KMS-11 (cell line): ENCODE data around the gene FBXW8.

Source experiments
- H2AFZ ChIP-seq: fragments of 200-600 bp; sonication (generic); 2 replicates; pipeline ENCODE4 v1.6.1; 2016; ENCODE audit warnings: antibody characterized with exemption, mixed run types, low read depth
- H3K27ac ChIP-seq: fragments of 200-600 bp; sonication (generic); 2 replicates; pipeline ENCODE4 v1.6.1; 2016; ENCODE audit warnings: mild to moderate bottlenecking, mixed run types
- H3K27me3 ChIP-seq: fragments of 200-600 bp; sonication (generic); 2 replicates; pipeline ENCODE4 v1.6.1; 2017; ENCODE audit warnings: mild to moderate bottlenecking, low read depth, mixed run types, moderate library complexity; ENCODE audit not compliant: insufficient read depth
- H3K36me3 ChIP-seq: fragments of 200-600 bp; sonication (generic); 2 replicates; pipeline ENCODE4 v1.6.1; 2017; ENCODE audit warnings: mild to moderate bottlenecking, mixed run types; ENCODE audit not compliant: insufficient read depth
- H3K4me1 ChIP-seq: fragments of 200-600 bp; sonication (generic); 2 replicates; pipeline ENCODE4 v1.6.1; 2016; ENCODE audit warnings: mild to moderate bottlenecking, low read depth, mixed run types; ENCODE audit not compliant: poor library complexity, severe bottlenecking
- H3K4me2 ChIP-seq: fragments of 200-600 bp; sonication (generic); 2 replicates; pipeline ENCODE4 v1.7.0; 2016; ENCODE audit warnings: mild to moderate bottlenecking, mixed run types
- H3K4me3 ChIP-seq: fragments of 200-600 bp; sonication (generic); IDR thresholded peaks from 2 replicates; pipeline ENCODE4 v1.6.1; 2017; ENCODE audit warnings: low read depth, low read length, mixed read lengths; ENCODE audit not compliant: insufficient read depth
- H3K79me2 ChIP-seq: fragments of 200-600 bp; sonication (generic); 2 replicates; pipeline ENCODE4 v1.6.1; 2016; ENCODE audit warnings: low read depth, mixed run types; ENCODE audit not compliant: insufficient read depth
- H3K9ac ChIP-seq: fragments of 200-600 bp; sonication (generic); 2 replicates; pipeline ENCODE4 v1.6.1; 2016; ENCODE audit warnings: mild to moderate bottlenecking, mixed run types
- H4K20me1 ChIP-seq: fragments of 200-600 bp; sonication (generic); 2 replicates; pipeline ENCODE4 v1.6.1; 2016; ENCODE audit warnings: mild to moderate bottlenecking, mixed run types; ENCODE audit not compliant: insufficient read depth
- CTCF ChIP-seq: fragments of 200-600 bp; sonication (generic); conservative IDR thresholded peaks from 2 replicates; pipeline ENCODE4 v1.6.1; 2017; ENCODE audit warnings: low read depth, mild to moderate bottlenecking, antibody characterized with exemption, low read length, moderate library complexity, mixed read lengths

The FBXW8 gene

GRCh38 chr12:117035287-117035686 lies 124.5 kb downstream of the FBXW8 start:
- no peaks in the 10 kb centered on the region for H3K4me1 ChIP-seq
- no peaks in the 10 kb centered on the region for H3K79me2 ChIP-seq
- no peak overlapping the region for H2AFZ ChIP-seq
- no peak for TF ChIP-seq CTCF
- no peaks in the 10 kb centered on the region for H3K36me3 ChIP-seq
- no peak overlapping the region for H3K9ac ChIP-seq
- H4K20me1 ChIP-seq = no peaks in the 10 kb centered on the region
- H3K27me3 ChIP-seq = no peaks in the 10 kb centered on the region
- no peak overlapping the region for H3K27ac ChIP-seq
- no peak overlapping the region for H3K4me2 ChIP-seq
- H3K4me3 ChIP-seq = no peak overlapping the region

- Histone ChIP-seq H3K79me2 (no peaks in the 10 kb centered on the region), H3K4me1 (no peaks in the 10 kb centered on the region), H3K36me3 (no peaks in the 10 kb centered on the region), H3K27ac (no peak overlapping the region), H3K4me2 (no peak overlapping the region), H2AFZ (no peak overlapping the region), H3K27me3 (no peaks in the 10 kb centered on the region), H3K4me3 (no peak overlapping the region), H3K9ac (no peak overlapping the region), H4K20me1 (no peaks in the 10 kb centered on the region)
- TF ChIP-seq CTCF = no peak
These were observed 125.3 kb downstream of the FBXW8 start for GRCh38 chr12:117036046-117036445.

- H3K27me3 ChIP-seq = no peaks in the 10 kb centered on the region
- H3K4me2 ChIP-seq = no peak overlapping the region
- H2AFZ ChIP-seq = no peak overlapping the region
- H3K4me3 ChIP-seq = no peak overlapping the region
- TF ChIP-seq CTCF = no peak
- no peak overlapping the region for H3K27ac ChIP-seq
- H3K9ac ChIP-seq = no peak overlapping the region
- H4K20me1 ChIP-seq = no peaks in the 10 kb centered on the region
- no peaks in the 10 kb centered on the region for H3K36me3 ChIP-seq
- H3K79me2 ChIP-seq = no peaks in the 10 kb centered on the region
- H3K4me1 ChIP-seq = no peaks in the 10 kb centered on the region
These were observed 125.8 kb downstream of the FBXW8 start for GRCh38 chr12:117036547-117036946.

GRCh38 chr12:117037289-117038022 lies 126.7 kb downstream of the FBXW8 start:
- Histone ChIP-seq H3K4me1 (no peaks in the 10 kb centered on the region), H3K79me2 (no peaks in the 10 kb centered on the region), H3K27ac (no peak overlapping the region), H3K27me3 (no peaks in the 10 kb centered on the region), H3K9ac (no peak overlapping the region), H3K36me3 (no peaks in the 10 kb centered on the region), H3K4me3 (no peak overlapping the region), H3K4me2 (no peak overlapping the region), H2AFZ (no peak overlapping the region), H4K20me1 (no peaks in the 10 kb centered on the region)
- no peak for TF ChIP-seq CTCF
